Liver (tissue), 9 donors: ENCODE data around the gene CHST3. TPM values are rescaled to one million over a fixed set of nuclear protein-coding genes. Genes with fewer than 3 reads are reported as not detected.

ENCODE experiments used
- DNase-seq: peaks from one replicate; pipeline ENCODE4 v3.0.0-alpha.2; 2017; ENCODE audit warnings: low spot score
- H3K27ac ChIP-seq, 2 donors: one replicate each; pipeline ENCODE4 v1.7.0; 2013; ENCODE audit warnings: inconsistent platforms in 2 of 2, low read length in 2 of 2, control low read depth in 1 of 2, low read depth in 1 of 2, mild to moderate bottlenecking in 1 of 2
- H3K27me3 ChIP-seq, 4 donors: one replicate each; pipeline versions ENCODE4 v1.6.1 to v1.7.0; 2013; ENCODE audit warnings: low read length in 3 of 4, inconsistent platforms in 1 of 4, mild to moderate bottlenecking in 1 of 4, moderate library complexity in 1 of 4; ENCODE audit not compliant: control insufficient read depth in 4 of 4, insufficient read depth in 4 of 4
- H3K36me3 ChIP-seq, 4 donors: one replicate each; pipeline versions ENCODE4 v1.6.1 to v1.7.0; 2013; ENCODE audit warnings: low read length in 3 of 4, mild to moderate bottlenecking in 3 of 4, low read depth in 1 of 4, moderate library complexity in 1 of 4; ENCODE audit not compliant: control insufficient read depth in 4 of 4, insufficient read depth in 3 of 4
- H3K4me1 ChIP-seq, 4 donors: one replicate each; pipeline versions ENCODE4 v1.6.1 to v1.7.0; 2013; ENCODE audit warnings: low read length in 3 of 4, mild to moderate bottlenecking in 3 of 4, moderate library complexity in 1 of 4; ENCODE audit not compliant: control insufficient read depth in 4 of 4, insufficient read depth in 4 of 4
- H3K4me3 ChIP-seq, 3 donors: one replicate each; pipeline versions ENCODE4 v1.6.1 to v1.7.0; 2013; ENCODE audit warnings: low read length in 3 of 3, control low read depth in 1 of 3, low read depth in 1 of 3, mild to moderate bottlenecking in 1 of 3
- H3K9ac ChIP-seq, 2 donors: one replicate each; pipeline ENCODE4 v1.7.0; 2013; ENCODE audit warnings: low read length in 2 of 2, mild to moderate bottlenecking in 2 of 2, moderate library complexity in 2 of 2, control low read depth in 1 of 2, low read depth in 1 of 2
- H3K9me3 ChIP-seq, 4 donors: one replicate each; pipeline versions ENCODE4 v1.6.1 to v1.7.0; 2013; ENCODE audit warnings: low read length in 3 of 4; ENCODE audit not compliant: control insufficient read depth in 4 of 4
- EGR1 ChIP-seq, 2 donors: IDR thresholded peaks; 2 replicates each; pipeline ENCODE4 v1.6.1; 2016 to 2018; ENCODE audit warnings: antibody characterized with exemption in 2 of 2, low read depth in 2 of 2
- FOXA1 ChIP-seq: IDR thresholded peaks from 2 replicates; pipeline ENCODE4 v1.6.1; 2016; ENCODE audit warnings: antibody characterized with exemption
- FOXA2 ChIP-seq: IDR thresholded peaks from 2 replicates; pipeline ENCODE4 v1.6.1; 2016; ENCODE audit warnings: antibody characterized with exemption
- GABPA ChIP-seq, 2 donors: IDR thresholded peaks in 1 of 2; conservative IDR thresholded peaks in 1 of 2; 2 replicates each; pipeline ENCODE4 v1.6.1; 2016; ENCODE audit warnings: antibody characterized with exemption in 2 of 2, mild to moderate bottlenecking in 1 of 2, moderate library complexity in 1 of 2
- HNF4A ChIP-seq, 2 donors: conservative IDR thresholded peaks; 2 replicates each; pipeline ENCODE4 v1.6.1; 2016; ENCODE audit warnings: antibody characterized with exemption in 2 of 2, mild to moderate bottlenecking in 2 of 2
- HNF4G ChIP-seq: IDR thresholded peaks from 2 replicates; pipeline ENCODE4 v1.6.1; 2016; ENCODE audit warnings: antibody characterized with exemption
- JUND ChIP-seq, 2 donors: IDR thresholded peaks; 2 replicates each; pipeline ENCODE4 v1.6.1; 2016; ENCODE audit warnings: antibody characterized with exemption in 2 of 2
- MAX ChIP-seq: IDR thresholded peaks from 2 replicates; pipeline ENCODE4 v1.6.1; 2016; ENCODE audit warnings: antibody characterized with exemption
- NR2F2 ChIP-seq: IDR thresholded peaks from 2 replicates; pipeline ENCODE4 v1.6.1; 2016; ENCODE audit warnings: antibody characterized with exemption
- RAD21 ChIP-seq, 2 donors: IDR thresholded peaks; 2 replicates each; pipeline ENCODE4 v1.6.1; 2016; ENCODE audit warnings: antibody characterized with exemption in 2 of 2, mild to moderate bottlenecking in 2 of 2
- REST ChIP-seq: IDR thresholded peaks from 2 replicates; pipeline ENCODE4 v1.6.1; 2016; ENCODE audit warnings: antibody characterized with exemption, mild to moderate bottlenecking
- RXRA ChIP-seq, 2 donors: IDR thresholded peaks; 2 replicates each; pipeline ENCODE4 v1.6.1; 2017 to 2018; ENCODE audit warnings: antibody characterized with exemption in 2 of 2, mild to moderate bottlenecking in 1 of 2
- SP1 ChIP-seq: IDR thresholded peaks from 2 replicates; pipeline ENCODE4 v1.6.1; 2018; ENCODE audit warnings: antibody characterized with exemption, mild to moderate bottlenecking
- TAF1 ChIP-seq: conservative IDR thresholded peaks from 2 replicates; pipeline ENCODE4 v1.6.1; 2016; ENCODE audit warnings: antibody characterized with exemption, mild to moderate bottlenecking
- YY1 ChIP-seq: IDR thresholded peaks from 2 replicates; pipeline ENCODE4 v1.6.1; 2016; ENCODE audit warnings: antibody characterized with exemption, mild to moderate bottlenecking
- ZBTB33 ChIP-seq: IDR thresholded peaks from 2 replicates; pipeline ENCODE4 v1.6.1; 2016; ENCODE audit warnings: antibody characterized with exemption
- WGBS: extraction: QIAGEN DNeasy Blood & Tissue Kit; methylation state at CpG from one replicate; pipeline ENCODE4 v1.1.7; 2013; 5-methylcytosine and 5-hydroxymethylcytosine counted together
- polyA plus RNA-seq, 2 donors: library from polyadenylated mRNA; stranded (reverse) in 1 of 2; unstranded in 1 of 2; fragments of 200-250 nt in 1 of 2; fragments of >200 nt in 1 of 2; fragmentation: Nextera tagmentation in 1 of 2; extraction: Ambion mirVana in 1 of 2; gene quantifications; one replicate each; pipeline versions ENCODE4 v1.2.1 to v1.2.3, GENCODE V29; 2013 to 2015
- total RNA-seq, 2 donors: library from RNA; depleted of rRNA; stranded (reverse); fragments of >200 nt; gene quantifications; one replicate each; pipeline ENCODE4 v1.2.3, GENCODE V29; 2014
- TF ChIP-seq, protein P1 (sequence below): IDR thresholded peaks from 2 replicates; pipeline ENCODE4 v1.6.1; 2016; ENCODE audit warnings: antibody characterized with exemption
- TF ChIP-seq, protein P2 (sequence below): fragments of 150-350 bp; IDR thresholded peaks from 2 replicates; pipeline ENCODE4 v1.5.1; 2017; ENCODE audit warnings: improper control_type of control experiment, low read depth, low read length; ENCODE audit not compliant: missing input control
- donor health status: healthy.
- donor health status: healthy.
- donor health status: healthy.
- donor health status: healthy.
- donor health status: healthy.

Gene CHST3
- total RNA-seq (1 to 10 TPM; 1.1 to 4.3 TPM), polyA plus RNA-seq (1 to 10 TPM in 1 of 2 donors, under 1 TPM in 1; 0.29 to 1.9 TPM)

DNA sequence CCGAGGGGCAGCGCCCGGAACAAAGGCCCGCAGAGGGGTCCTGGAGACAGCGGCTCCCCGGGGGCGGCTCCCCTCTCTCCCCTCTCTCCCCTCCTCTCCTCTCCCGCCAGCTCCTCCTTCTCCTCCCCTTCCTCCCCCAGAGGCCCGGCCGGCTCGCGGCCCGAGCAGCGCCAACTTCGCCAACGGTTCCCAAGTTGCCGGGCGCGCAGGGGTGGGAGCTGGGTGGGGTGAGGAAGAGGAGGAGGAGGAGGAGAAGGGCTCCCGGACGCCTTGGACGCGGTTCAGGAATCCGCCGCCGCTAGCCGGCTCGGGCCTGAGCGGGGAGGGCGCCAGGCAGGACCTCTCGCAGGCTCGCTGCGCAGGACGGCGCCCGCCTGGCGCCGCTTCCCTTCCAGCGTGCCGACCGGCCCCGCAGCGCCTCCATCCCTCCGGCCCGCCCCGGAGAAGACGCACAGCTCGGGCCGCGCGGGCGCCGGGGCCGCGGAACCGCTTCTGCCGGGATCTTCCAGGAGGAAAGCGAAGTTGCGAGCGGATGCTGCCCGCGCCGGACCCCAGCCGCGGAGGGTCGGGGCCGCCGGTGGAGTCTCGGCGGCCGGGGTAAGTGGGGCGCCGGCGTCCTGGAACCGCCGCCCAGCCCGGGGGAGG, at the start of gene CHST3:
CHST3 (plus strand) TSS at position 298 of the 645 bp plus-strand sequence. CDS start 41,448 bp downstream, outside the sequence.
- 2% methylated on average over 77 of the region's 77 CpGs for WGBS
- no peak for DNase-seq
- Histone ChIP-seq H3K27ac (peak within 1 kb of the TSS; percentile 59 to 75), H3K27me3 (peaks cover 0 to 7% (median 6%) of the 10 kb centered on the region in 4 donors), H3K4me1 (peaks cover 0 to 15% (median 4%) of the 10 kb centered on the region in 4 donors), H3K9ac (no peak within 1 kb of the TSS), H3K9me3 (no peaks in the 10 kb centered on the region), H3K36me3 (no peaks in the 10 kb centered on the region), H3K4me3 (peak within 1 kb of the TSS in 2 of 3 donors; percentile 52 to 61)
- no peak for TF ChIP-seq REST
- no peak for TF ChIP-seq TAF1
- TF ChIP-seq JUND (IDR thresholded peaks at IDR 0.05) = no peak
- TF ChIP-seq ZBTB33 = no peak
- no peak for TF ChIP-seq NR2F2
- TF ChIP-seq, protein P1, sequence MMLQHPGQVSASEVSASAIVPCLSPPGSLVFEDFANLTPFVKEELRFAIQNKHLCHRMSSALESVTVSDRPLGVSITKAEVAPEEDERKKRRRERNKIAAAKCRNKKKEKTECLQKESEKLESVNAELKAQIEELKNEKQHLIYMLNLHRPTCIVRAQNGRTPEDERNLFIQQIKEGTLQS = no peak
- no peak for TF ChIP-seq MAX
- no peak for TF ChIP-seq EGR1 (IDR thresholded peaks at IDR 0.05; ENCODE audit: low read depth in 2 of 2)
- no peak for TF ChIP-seq YY1
- no peak for TF ChIP-seq SP1
- no peak for TF ChIP-seq HNF4A (conservative IDR thresholded peaks at IDR 0.05)
- TF ChIP-seq GABPA (IDR thresholded peaks at IDR 0.05 in 1 of 2, conservative IDR thresholded peaks at IDR 0.05 in 1 of 2) = no peak
- TF ChIP-seq FOXA1 = no peak
- no peak for TF ChIP-seq FOXA2
- TF ChIP-seq HNF4G = no peak
- TF ChIP-seq, protein P2, sequence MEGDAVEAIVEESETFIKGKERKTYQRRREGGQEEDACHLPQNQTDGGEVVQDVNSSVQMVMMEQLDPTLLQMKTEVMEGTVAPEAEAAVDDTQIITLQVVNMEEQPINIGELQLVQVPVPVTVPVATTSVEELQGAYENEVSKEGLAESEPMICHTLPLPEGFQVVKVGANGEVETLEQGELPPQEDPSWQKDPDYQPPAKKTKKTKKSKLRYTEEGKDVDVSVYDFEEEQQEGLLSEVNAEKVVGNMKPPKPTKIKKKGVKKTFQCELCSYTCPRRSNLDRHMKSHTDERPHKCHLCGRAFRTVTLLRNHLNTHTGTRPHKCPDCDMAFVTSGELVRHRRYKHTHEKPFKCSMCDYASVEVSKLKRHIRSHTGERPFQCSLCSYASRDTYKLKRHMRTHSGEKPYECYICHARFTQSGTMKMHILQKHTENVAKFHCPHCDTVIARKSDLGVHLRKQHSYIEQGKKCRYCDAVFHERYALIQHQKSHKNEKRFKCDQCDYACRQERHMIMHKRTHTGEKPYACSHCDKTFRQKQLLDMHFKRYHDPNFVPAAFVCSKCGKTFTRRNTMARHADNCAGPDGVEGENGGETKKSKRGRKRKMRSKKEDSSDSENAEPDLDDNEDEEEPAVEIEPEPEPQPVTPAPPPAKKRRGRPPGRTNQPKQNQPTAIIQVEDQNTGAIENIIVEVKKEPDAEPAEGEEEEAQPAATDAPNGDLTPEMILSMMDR = no peak
- no peak for TF ChIP-seq RAD21 (IDR thresholded peaks at IDR 0.05)
- no peak for TF ChIP-seq RXRA (IDR thresholded peaks at IDR 0.05)
